BE2C (cell line): ENCODE data around the gene ZNF354C. TPM values are rescaled to one million over a fixed set of nuclear protein-coding genes. Genes with fewer than 3 reads are reported as not detected.
A peak's percentile ranks its signal among the peaks of the same experiment; 100 is the strongest.

Experiments used
- DNase-seq: peaks from one replicate; pipeline ENCODE4 v3.0.0-alpha.2; 2020
- H3K27me3 ChIP-seq: fragments of 250-450 bp; sonication (Bioruptor Pico); 2 replicates; pipeline ENCODE4 v1.5.1; 2020; ENCODE audit warnings: mild to moderate bottlenecking
- H3K36me3 ChIP-seq: fragments of 250-450 bp; sonication (Bioruptor Pico); 2 replicates; pipeline ENCODE4 v1.5.1; 2020; ENCODE audit warnings: mild to moderate bottlenecking
- H3K4me1 ChIP-seq: fragments of 250-450 bp; sonication (Bioruptor Pico); 2 replicates; pipeline ENCODE4 v1.5.1; 2020
- H3K4me3 ChIP-seq: 2 replicates; pipeline ENCODE4 v1.5.1; 2011; ENCODE audit warnings: low read depth, low read length
- H3K9me3 ChIP-seq: fragments of 250-450 bp; sonication (Bioruptor Pico); 2 replicates; pipeline ENCODE4 v1.5.1; 2020
- CTCF ChIP-seq: IDR thresholded peaks from 2 replicates; pipeline ENCODE4 v1.5.1; 2012; ENCODE audit warnings: mild to moderate bottlenecking, low read depth, low read length
- polyA plus RNA-seq: library from polyadenylated mRNA; unstranded; fragments of >200 nt; gene quantifications from one replicate; pipeline ENCODE4 v1.2.1, GENCODE V29; 2012; ENCODE audit warnings: low read depth, missing spikeins; ENCODE audit not compliant: insufficient read length, insufficient read depth

The ZNF354C gene
- 4.7 TPM for polyA plus RNA-seq

- no peaks in the 10 kb centered on the region for H3K4me1 ChIP-seq
- peaks cover 13% of the 10 kb centered on the region for H3K9me3 ChIP-seq
- peaks cover 17% of the 10 kb centered on the region for H3K36me3 ChIP-seq
- TF ChIP-seq CTCF, result no peak
- peak; percentile 96 for DNase-seq
- peak within 1 kb of the TSS; percentile 71 for H3K4me3 ChIP-seq
- no peaks in the 10 kb centered on the region for H3K27me3 ChIP-seq
Observed at GRCh38 chr5:179060116-179061008, at the start of gene ZNF354C. Gene ZNF354C, plus strand, starts transcription at chr5:179060373. Its CDS starts 1,696 bp downstream, at chr5:179062069.

DNA sequence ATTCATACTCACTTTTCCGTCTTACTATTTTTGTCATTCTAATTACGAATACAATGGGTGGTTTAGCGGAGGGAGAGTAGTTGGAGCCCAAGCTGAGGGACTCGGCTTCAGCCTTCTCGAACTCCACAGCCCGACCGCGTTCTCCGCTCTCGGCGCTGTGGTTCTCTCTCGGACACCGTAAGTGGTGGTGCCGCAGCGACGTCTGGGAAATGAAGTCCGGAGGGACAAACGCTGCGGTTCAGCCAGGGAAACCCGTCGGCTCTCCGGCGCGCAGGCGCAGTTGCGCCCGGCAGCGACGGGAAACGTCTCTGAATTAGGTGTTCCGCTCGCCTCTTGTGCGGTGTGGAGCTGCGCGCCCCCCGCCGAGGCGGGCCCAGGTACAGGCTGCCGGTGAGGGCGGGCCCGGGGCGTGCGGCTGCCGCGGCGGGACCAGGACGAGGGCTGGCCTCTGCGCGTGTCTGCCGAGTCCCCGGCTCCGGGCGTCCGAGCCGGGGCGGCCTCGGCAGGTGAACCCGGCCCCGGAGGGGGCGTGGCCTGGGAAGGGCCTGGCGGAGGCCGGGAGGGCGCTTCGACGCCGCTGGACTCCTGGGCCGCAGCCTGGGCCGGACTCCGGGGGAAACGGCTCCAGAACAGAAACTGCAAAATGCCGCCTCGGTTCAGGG lies 36.5 kb upstream of the ZNF354C start, which contains the start of gene ZNF879:
ZNF879 (plus strand) TSS at position 277 of the 662 bp plus-strand sequence. CDS start 1,201 bp downstream, outside the sequence.
- peak; percentile 95 for DNase-seq

DNA sequence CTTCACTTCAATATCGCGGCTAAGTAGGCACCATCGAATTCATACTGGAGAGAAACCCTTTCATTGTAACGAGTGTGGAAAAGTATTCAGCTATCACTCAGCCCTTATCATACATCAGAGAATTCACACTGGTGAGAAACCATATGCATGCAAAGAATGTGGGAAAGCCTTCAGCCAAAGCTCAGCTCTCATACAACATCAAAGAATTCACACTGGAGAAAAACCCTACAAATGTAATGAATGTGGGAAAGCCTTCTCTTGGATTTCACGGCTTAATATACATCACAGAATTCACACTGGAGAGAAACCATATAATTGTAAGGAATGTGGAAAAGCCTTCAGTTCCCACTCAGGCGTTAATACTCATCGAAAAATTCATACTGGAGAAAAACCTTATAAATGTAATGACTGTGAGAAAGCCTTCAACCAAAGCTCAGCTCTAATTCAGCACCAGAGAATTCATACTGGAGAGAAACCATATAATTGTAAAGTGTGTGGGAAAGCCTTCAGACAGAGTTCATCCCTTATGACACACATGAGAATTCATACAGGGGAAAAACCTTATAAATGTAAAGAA lies 27.1 kb upstream of the ZNF354C start:
- Histone ChIP-seq H3K9me3 (peaks cover 19% of the 10 kb centered on the region), H3K4me3 (no peak overlapping the region), H3K4me1 (no peaks in the 10 kb centered on the region), H3K36me3 (peaks cover 20% of the 10 kb centered on the region), H3K27me3 (no peaks in the 10 kb centered on the region)
- no peak for TF ChIP-seq CTCF
- no peak for DNase-seq

More for the DNA sequence above, 36.5 kb upstream of the ZNF354C start, which contains the start of gene ZNF879:
- Histone ChIP-seq H3K9me3 (no peaks in the 10 kb centered on the region), H3K27me3 (no peaks in the 10 kb centered on the region), H3K4me1 (no peaks in the 10 kb centered on the region), H3K36me3 (no peaks in the 10 kb centered on the region; the same call in 1 of the 2 replicates), H3K4me3 (peak within 1 kb of the TSS; percentile 74)
- no peak for TF ChIP-seq CTCF

DNA sequence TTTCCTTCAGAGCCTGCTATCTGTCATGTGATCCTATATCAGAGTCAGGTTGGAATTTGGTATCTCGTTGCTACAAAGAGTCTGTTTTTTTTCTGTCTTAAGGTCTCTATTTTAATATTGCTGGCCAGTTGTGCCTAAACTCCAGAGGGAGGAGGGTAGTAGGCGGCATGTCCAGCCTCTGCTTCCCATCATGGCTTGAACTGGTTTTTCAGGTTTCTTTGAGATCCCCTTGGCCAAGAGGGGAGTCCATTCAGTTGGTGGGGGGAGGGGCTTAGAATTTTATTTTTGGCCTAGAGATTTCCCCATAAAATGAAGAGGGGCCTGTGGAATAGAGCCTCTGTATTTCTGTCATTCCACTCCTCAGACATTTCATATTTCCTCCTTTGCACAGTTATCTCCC lies 15.4 kb upstream of the ZNF354C start:
- no peak for TF ChIP-seq CTCF
- Histone ChIP-seq H3K36me3 (no peaks in the 10 kb centered on the region), H3K4me1 (no peaks in the 10 kb centered on the region), H3K9me3 (no peaks in the 10 kb centered on the region), H3K27me3 (no peaks in the 10 kb centered on the region), H3K4me3 (no peak overlapping the region)
- DNase-seq, result no peak

GRCh38 chr5:179051784-179052183 lies 8.4 kb upstream of the ZNF354C start:
- no peak for DNase-seq
- no peaks in the 10 kb centered on the region for H3K36me3 ChIP-seq
- no peaks in the 10 kb centered on the region; the same call in 1 of the 2 replicates for H3K9me3 ChIP-seq
- TF ChIP-seq CTCF, result no peak
- H3K27me3 ChIP-seq, result no peaks in the 10 kb centered on the region
- no peak overlapping the region for H3K4me3 ChIP-seq
- no peaks in the 10 kb centered on the region for H3K4me1 ChIP-seq
